Measurements from ENCODE around the gene XPNPEP2.

XPNPEP2 gene

GRCh38 chrX:129800186-129800585, 61.4 kb downstream of the XPNPEP2 start:
- no peak for DNase-seq (ENCODE audit: low read depth)

GRCh38 chrX:129802863-129803262, 64.1 kb downstream of the XPNPEP2 start:
- no peak for DNase-seq (ENCODE audit: low read depth)

GRCh38 chrX:129804806-129805205, 66.0 kb downstream of the XPNPEP2 start:
- no peak for DNase-seq (ENCODE audit: low read depth)

- no peak for DNase-seq (ENCODE audit: low read depth)
These were observed 69.5 kb downstream of the XPNPEP2 start for GRCh38 chrX:129808158-129808828.

- DNase-seq (ENCODE audit: low read depth), result no peak
These were observed 70.3 kb downstream of the XPNPEP2 start for GRCh38 chrX:129808829-129809796.

GRCh38 chrX:129813662-129814368, 75.0 kb downstream of the XPNPEP2 start:
- DNase-seq (ENCODE audit: low read depth), result no peak

- DNase-seq (ENCODE audit: low read depth), result no peak
These were observed 79.3 kb downstream of the XPNPEP2 start for GRCh38 chrX:129818123-129818522.

Measured in activated T-helper 1 cell treated with Interleukin-2 at 50 U/mL for 16 hours (primary cell).